Activated naive CD4-positive, alpha-beta T cell treated with anti-CD3 and anti-CD28 coated beads, Interleukin-2, amount 10 ng/mL, durations not matched to agents 7 days and 5 days (primary cell): ENCODE measurements around the gene LOXL3.

Experiments
- CTCF ChIA-PET: fragments of 350-600 bp; sonication (Branson Sonifier 250); formaldehyde crosslinking; loops from one replicate; lab custom pipeline; 2021; ENCODE audit warnings: antibody characterized with exemption; lab: Charles Lee
- DNase-seq: peaks from one replicate; pipeline ENCODE4 v3.0.0-alpha.2; 2020
- H3K27ac Mint-ChIP-seq: one replicate; pipeline ENCODE4 v1.8.0; 2021; ENCODE audit warnings: mild to moderate bottlenecking, moderate library complexity, mixed read lengths
- H3K27me3 Mint-ChIP-seq: one replicate; pipeline ENCODE4 v1.8.0; 2021; ENCODE audit warnings: mild to moderate bottlenecking, mixed read lengths
- H3K36me3 Mint-ChIP-seq: one replicate; pipeline ENCODE4 v1.8.0; 2021; ENCODE audit warnings: mixed read lengths
- H3K4me1 Mint-ChIP-seq: one replicate; pipeline ENCODE4 v1.8.0; 2021; ENCODE audit warnings: mixed read lengths
- H3K4me3 Mint-ChIP-seq: one replicate; pipeline ENCODE4 v1.8.0; 2021; ENCODE audit warnings: mild to moderate bottlenecking, moderate library complexity, mixed read lengths
- H3K9me3 Mint-ChIP-seq: one replicate; pipeline ENCODE4 v1.8.0; 2021; ENCODE audit warnings: mixed read lengths

Gene LOXL3

DNA sequence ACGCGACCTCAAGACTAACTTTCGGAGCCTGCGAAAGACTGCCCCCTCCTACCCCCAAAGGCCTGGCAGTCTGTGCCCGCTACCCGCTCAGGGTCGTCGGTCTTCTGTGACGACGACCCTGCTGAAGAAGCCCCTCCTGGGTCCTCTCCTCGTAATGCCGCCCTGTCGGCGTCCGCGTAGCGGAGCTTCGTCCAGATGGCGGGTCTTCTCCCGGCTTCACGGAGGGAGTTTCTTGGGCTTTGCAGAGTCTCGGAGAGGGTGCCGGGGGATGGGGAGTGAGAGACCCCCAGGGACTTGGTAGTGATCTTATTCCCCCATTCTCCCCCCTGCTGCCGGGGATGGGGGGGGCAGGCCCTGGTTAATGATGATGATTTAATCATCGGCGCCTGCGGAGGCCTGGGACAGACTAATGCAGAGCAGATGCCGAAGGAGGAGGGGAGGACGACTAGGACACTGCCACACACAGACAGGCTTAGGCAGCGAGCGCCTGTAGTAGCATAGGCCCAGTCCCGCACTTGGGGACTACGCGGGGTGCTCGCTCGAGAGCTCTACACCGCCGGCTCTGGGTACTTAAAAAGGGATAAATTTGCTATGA, 45.7 kb downstream of the LOXL3 start:
- Mint-ChIP-seq H3K27me3 (peaks cover 77% of the 10 kb centered on the region), H3K4me3 (peak overlapping the region; percentile 95), H3K9me3 (no peaks in the 10 kb centered on the region), H3K4me1 (peaks cover 63% of the 10 kb centered on the region), H3K36me3 (peaks cover 38% of the 10 kb centered on the region), H3K27ac (peak overlapping the region; percentile 99)
- DNase-seq = peak; percentile 41
- CTCF ChIA-PET = interaction anchor here (1.7 kb wide), 1 partner anchor 14 kb away, joined by 4 read pairs; no protein-coding TSS in a partner anchor

DNA sequence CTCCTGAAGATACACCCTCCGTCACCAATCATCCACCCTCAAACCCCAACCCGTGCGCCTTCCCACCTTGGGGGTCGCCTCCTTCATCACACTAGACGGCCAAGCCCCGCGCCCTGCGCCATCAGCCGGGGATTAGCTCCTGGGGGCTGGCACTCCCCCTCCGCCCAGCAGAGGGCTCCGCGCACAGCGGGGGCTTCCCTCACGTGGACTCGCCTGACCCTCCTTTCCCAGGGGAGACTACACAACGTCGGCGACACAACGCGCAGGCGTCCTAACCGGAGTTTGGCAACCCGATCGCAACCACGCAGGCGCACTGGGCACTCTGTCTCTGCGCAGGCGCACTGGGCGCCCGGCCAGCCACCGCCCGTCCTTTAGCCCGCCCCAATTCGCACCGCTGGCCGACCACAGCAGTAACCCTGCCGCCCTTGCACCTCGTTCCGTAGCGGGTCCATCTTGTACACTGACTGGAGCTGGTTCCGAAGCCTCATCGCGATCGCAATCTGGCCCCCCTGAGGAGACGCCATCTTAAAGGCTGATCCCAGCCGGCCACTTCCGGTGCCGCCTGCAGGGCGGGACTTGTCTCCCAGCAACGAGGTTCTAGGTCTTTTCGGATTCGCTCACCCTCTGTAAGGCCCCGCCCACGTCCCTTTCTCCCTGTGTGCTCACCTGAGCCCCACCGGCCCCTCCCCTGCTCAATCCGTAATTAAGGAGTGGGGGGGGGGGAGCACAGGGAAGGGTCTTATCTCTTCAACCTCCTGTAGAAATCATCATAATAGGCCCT, 46.4 kb downstream of the LOXL3 start, which contains the start of gene PCGF1:
TSS of gene PCGF1 (minus strand) at position 551 of the 781 bp plus-strand sequence. CDS start at position 524, 27 bp downstream.
- Mint-ChIP-seq H3K4me3 (peak within 1 kb of the TSS; percentile 95), H3K27ac (peak within 1 kb of the TSS; percentile 99), H3K27me3 (peaks cover 77% of the 10 kb centered on the region), H3K36me3 (peaks cover 38% of the 10 kb centered on the region), H3K9me3 (no peaks in the 10 kb centered on the region), H3K4me1 (peaks cover 65% of the 10 kb centered on the region)
- CTCF ChIA-PET = interaction anchor here (1.4 to 1.7 kb wide), 2 partner anchors 14 to 24 kb away, joined by 3 to 4 read pairs; partner anchors contain the start of genes CCDC142 and TTC31
- peak; percentile 99 for DNase-seq

DNA sequence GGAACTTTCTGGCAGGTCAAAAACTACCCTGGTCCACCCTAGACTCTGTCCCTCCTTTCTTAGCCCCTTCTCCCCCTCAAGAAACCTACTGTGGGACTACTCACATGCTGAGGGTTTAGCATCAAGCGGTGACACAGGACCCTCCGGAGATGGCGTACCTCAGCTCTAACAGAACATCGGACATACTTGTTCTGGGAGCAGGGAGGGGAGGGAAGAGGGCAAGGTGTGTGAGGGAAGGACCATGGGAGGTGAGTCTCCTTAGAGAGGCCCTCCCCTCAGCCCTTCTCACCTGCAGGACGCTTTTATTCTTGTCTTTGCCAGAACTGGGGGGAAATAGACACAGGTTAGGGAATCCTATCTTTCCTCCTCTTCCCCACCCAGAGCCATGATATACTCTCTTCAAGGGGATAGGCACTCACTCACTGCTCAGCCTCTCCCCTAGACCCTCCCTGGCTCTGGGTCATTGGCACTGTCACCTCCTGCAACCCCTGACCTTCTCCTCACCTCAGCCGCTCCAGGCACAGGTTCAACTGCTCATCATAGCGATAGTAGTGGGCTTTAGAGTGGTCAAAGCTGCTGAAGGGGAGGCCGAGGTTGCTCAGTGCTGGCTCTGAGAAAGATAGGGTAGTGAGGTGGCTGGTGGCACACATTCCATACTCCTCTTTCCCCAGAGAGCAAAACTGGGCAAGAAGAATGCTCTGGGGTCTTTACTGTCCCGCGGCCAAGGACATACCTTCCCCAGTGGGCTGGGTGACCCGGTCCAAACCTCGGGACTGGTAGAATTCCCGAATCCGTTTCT, 48.1 kb downstream of the LOXL3 start:
- Mint-ChIP-seq H3K27me3 (peaks cover 77% of the 10 kb centered on the region), H3K36me3 (peaks cover 42% of the 10 kb centered on the region), H3K9me3 (no peaks in the 10 kb centered on the region), H3K27ac (no peak overlapping the region), H3K4me3 (no peak overlapping the region), H3K4me1 (peaks cover 74% of the 10 kb centered on the region)
- CTCF ChIA-PET = interaction anchor here (1.7 to 2.5 kb wide), 2 partner anchors 23 to 79 kb away, joined by 4 to 11 read pairs; partner anchors contain the start of genes CCDC142 and TTC31
- no peak for DNase-seq

DNA sequence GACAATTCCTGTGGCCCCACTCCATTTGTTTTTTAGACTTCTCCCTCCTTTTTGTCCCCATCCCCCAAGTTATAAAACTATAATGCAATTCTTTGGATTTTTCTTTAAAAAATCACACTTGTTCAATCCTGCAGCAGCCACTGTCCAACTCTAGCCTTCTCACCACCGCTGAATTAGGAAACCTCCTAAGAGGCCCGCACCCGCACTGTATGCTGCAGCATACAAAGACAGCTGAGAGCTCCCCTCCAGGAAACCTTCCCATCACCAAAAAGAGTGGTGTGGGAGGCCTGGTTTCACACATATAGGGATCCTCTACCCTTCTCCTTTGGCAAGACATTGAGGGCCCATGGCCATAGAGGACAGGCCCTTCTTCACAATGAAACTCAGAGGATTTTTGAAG, 49.2 kb downstream of the LOXL3 start:
- peaks cover 68% of the 10 kb centered on the region for H3K4me1 Mint-ChIP-seq

DNA sequence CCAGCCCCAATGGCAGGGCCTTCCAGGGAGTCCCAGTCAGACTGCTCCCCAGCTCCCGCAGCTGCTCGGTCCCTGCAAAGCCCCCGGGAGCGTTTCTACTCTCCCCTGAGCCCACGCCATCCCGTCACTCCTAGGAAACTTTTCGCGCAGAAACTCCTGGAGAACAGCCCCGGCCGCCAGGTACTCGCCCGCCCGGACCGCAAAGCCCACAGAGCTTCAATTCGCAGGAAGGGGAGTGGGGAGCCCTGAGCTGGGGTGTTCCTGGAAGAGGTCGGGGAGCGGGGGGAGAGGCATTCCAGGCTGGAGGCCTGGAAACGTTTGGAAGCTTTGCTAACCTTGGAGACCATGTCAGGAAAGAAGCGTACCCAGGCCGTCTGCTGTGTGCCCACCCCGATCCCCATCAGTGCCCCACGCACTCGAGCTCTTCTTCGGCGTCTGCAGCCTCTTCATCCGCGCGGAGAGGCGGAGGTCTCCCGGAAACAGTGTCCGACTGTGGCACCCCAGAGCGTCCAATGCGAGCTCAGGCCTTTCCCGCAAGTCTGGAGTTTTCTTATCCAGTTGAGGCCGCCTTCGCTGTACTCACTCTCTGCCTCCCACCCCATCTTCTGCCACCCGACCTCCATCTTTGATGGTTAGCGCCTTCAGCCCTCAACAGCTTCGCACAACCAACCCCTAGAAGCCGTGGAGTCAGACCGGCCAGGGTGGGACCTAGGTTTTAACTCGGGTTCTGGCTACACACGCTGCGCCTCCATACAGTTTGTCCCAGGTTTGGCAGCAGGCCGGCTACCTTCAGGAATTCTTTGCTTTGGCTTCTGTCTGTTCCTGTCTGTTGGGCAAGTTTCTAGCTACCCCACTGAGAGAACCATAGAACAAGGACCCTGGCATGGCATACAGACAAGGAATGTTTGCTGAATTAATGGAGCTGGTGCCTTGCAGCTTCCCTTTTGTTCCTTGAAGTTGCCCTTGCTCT, 50.0 kb downstream of the LOXL3 start:
- Mint-ChIP-seq H3K4me1 (peaks cover 72% of the 10 kb centered on the region), H3K27ac (no peak overlapping the region), H3K9me3 (no peaks in the 10 kb centered on the region), H3K27me3 (peaks cover 80% of the 10 kb centered on the region), H3K36me3 (peaks cover 42% of the 10 kb centered on the region), H3K4me3 (peak overlapping the region; percentile 61)
- no peak for DNase-seq
- CTCF ChIA-PET = interaction anchor here (0.6 to 2.5 kb wide), 9 partner anchors 7 to 90 kb away, joined by 3 to 11 read pairs (median 4); partner anchors contain the start of genes CCDC142 and TTC31

More for the DNA sequence above, 49.2 kb downstream of the LOXL3 start:
- no peaks in the 10 kb centered on the region for H3K9me3 Mint-ChIP-seq
- H3K4me3 Mint-ChIP-seq = peak overlapping the region; percentile 5
- H3K27ac Mint-ChIP-seq = no peak overlapping the region
- no peak for DNase-seq
- H3K36me3 Mint-ChIP-seq = peaks cover 42% of the 10 kb centered on the region
- H3K27me3 Mint-ChIP-seq = peaks cover 77% of the 10 kb centered on the region
- CTCF ChIA-PET = interaction anchor here (0.6 to 2.5 kb wide), 5 partner anchors 8 to 80 kb away, joined by 3 to 11 read pairs (median 4); partner anchors contain the start of genes CCDC142 and TTC31

DNA sequence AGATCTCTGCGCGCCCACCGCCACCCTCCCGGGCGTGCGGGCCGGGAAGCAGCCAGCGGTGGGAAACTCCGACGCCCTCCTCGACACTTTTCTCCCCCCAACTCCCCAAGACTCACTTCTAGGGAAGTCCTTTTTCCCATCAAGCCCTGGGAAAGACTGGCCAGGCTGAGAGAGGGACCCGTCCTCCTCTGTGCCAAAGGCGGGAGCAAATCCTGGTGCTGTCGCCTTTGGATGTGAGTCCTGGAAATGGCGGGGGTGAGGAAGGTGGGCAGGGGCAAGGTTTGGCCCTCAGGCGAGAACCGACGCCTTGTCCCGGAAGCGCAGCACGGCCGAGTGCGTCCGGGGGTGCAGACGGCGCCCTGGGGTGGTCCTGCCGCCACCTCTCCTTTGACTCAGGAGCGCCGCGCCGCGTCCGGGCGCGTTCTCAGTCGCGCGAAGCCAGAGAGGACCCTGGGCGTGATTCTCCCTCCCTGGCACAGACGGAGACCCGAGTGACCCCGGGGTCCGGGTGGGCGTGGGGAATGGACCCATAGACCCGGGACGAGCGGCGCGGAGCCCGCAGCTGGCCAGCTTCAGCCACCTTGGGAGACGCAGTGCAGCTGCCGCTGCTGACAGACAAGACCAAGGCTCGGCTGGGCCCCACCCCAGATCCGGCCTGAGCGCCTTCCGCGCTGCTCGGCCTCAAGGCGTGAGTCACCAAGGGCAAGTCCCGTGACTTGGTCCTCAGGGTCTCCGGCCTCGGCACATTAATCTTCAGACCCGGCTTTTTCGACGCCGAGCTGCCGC, 50.8 kb downstream of the LOXL3 start:
- CTCF ChIA-PET = interaction anchor here (0.7 to 2.5 kb wide), 7 partner anchors 10 to 89 kb away, joined by 3 to 11 read pairs (median 4); partner anchors contain the start of genes CCDC142 and TTC31
- Mint-ChIP-seq H3K36me3 (peaks cover 38% of the 10 kb centered on the region), H3K9me3 (no peaks in the 10 kb centered on the region), H3K27me3 (peaks cover 80% of the 10 kb centered on the region), H3K4me1 (peaks cover 72% of the 10 kb centered on the region), H3K4me3 (peak overlapping the region; percentile 61), H3K27ac (no peak overlapping the region)
- DNase-seq = peak; percentile 57

DNA sequence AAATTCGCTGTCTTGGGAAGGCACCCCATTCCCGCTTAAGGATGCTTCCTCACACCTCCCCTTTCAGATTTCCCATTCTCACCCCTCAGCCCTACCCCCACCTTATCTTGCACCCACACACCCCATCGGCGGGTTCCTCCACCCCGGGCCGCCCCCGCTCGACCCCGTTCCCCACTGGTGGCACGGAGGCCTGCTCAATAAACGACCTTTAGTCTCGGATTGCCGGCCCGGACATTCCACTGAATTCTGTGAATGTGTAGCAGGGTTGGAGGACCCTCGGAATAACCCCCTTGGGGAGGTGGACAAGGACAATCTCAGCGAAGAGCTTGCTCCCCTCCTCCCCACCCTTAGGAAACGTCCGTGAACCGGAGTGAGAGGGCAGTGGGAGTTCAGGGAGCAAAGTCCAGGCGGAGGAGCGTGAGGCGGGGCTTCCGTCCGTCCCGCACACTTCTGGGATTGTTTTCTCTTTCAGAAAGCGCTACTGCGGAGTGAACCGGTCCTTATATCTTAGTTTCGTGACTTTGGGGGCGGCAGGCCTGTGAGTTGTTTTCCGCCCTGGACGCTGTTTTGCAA, 51.5 kb downstream of the LOXL3 start:
- Mint-ChIP-seq H3K36me3 (peaks cover 35% of the 10 kb centered on the region), H3K4me1 (peaks cover 71% of the 10 kb centered on the region), H3K27me3 (peaks cover 80% of the 10 kb centered on the region), H3K27ac (no peak overlapping the region), H3K4me3 (peak overlapping the region; percentile 61), H3K9me3 (no peaks in the 10 kb centered on the region)
- CTCF ChIA-PET = interaction anchor here (2.6 kb wide), 1 partner anchor 30 kb away, joined by 11 read pairs; no protein-coding TSS in a partner anchor
- no peak for DNase-seq

DNA sequence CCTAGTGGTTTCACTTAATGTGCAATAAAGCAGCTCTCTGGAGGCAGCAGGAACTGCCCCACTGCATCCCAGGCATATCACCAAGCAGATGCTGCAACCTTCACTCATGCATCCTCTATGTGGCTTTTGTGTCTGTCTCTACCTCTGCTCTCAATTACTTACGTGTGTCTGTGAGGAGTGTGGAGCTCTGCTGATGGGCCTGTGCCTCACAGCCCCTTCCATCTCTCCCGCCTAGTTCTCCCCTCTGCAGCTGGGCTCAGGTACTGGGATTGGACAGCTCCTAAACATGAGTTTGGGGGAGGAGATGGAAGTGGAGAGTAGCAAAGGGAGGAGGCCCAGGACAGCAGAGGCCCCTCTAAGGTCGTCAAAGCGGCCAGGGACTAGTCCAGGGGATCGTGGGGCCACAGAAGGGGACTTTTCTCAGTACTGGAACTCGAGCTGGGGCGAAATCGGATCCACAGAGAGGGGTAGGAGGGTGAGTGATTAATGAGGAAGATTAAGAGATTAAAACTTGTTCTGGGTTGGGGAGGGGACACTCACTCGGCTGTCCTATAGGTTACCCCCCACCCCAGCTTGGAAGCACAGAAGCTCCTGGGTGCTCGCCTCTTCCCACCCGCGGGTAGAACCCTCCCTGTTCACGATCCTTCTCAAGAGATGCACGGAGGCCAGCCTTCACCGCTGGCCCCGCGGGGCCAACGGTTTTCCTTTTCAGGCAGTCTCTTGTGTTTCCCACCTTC, 52.2 kb downstream of the LOXL3 start:
- DNase-seq = no peak
- peak overlapping the region; percentile 61 for H3K4me3 Mint-ChIP-seq
- H3K27ac Mint-ChIP-seq = no peak overlapping the region
- no peaks in the 10 kb centered on the region for H3K9me3 Mint-ChIP-seq
- H3K27me3 Mint-ChIP-seq = peaks cover 85% of the 10 kb centered on the region
- peaks cover 29% of the 10 kb centered on the region for H3K36me3 Mint-ChIP-seq
- CTCF ChIA-PET = interaction anchor here (1.4 to 2.6 kb wide), 5 partner anchors 8 to 90 kb away, joined by 3 to 11 read pairs (median 5); partner anchors contain the start of gene TLX2
- H3K4me1 Mint-ChIP-seq = peaks cover 64% of the 10 kb centered on the region

DNA sequence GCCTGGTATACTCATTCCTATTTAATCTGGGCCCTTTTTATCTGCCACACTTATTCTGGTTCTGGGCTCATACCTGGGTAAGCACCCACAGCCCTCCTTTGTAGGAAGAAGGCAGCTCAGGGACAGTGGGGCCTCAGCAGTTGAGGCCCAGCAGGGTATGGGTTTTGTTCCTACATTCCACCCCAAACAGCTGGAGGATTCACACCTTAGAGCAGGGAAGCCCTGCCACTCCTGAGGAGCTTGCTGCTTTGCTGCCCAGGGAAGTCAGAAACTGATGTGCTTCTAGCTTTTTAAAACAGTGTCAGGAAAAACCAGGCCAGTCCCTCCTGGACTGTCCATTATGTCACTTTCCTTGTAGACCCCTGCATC, 53.2 kb downstream of the LOXL3 start:
- H3K27ac Mint-ChIP-seq = no peak overlapping the region
- CTCF ChIA-PET = interaction anchor here (0.7 to 2.6 kb wide), 6 partner anchors 9 to 90 kb away, joined by 3 to 11 read pairs (median 4); partner anchors contain the start of genes CCDC142, TLX2 and TTC31
- peaks cover 58% of the 10 kb centered on the region for H3K4me1 Mint-ChIP-seq
- H3K27me3 Mint-ChIP-seq = peaks cover 90% of the 10 kb centered on the region
- no peak overlapping the region for H3K4me3 Mint-ChIP-seq
- no peaks in the 10 kb centered on the region for H3K9me3 Mint-ChIP-seq
- H3K36me3 Mint-ChIP-seq = peaks cover 24% of the 10 kb centered on the region
- no peak for DNase-seq

DNA sequence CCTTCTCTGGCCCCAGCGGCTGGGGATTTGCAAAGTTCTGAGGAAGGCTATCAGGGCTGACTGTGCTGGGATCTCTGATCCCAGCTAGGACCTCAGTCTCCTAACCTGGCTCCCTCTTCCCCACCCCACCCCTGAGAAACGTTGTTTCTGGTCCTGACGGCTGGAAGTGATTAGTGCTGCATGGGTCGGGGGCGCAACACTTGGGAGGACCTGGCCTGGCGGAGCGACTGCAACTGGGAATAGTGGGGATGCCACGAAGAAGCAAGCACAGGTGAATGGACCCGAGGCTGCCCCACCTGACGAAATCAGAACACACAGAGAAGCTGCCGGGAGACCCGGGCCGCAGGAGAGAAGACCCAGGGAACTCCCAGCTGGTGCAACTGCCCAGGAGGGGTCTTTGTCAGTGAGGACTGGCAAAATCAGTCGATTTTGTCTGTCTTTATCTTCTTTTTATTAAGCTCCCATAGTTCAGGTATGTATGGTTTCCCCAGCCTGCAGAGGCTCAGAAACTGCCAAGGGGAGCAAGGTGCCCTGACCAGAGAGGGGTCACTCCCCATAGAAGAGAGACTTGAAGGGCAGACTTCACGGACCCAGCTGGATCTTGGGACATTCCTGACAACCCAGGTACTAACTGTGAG, 53.7 kb downstream of the LOXL3 start:
- no peak overlapping the region for H3K27ac Mint-ChIP-seq
- peaks cover 90% of the 10 kb centered on the region for H3K27me3 Mint-ChIP-seq
- H3K36me3 Mint-ChIP-seq = peaks cover 19% of the 10 kb centered on the region
- no peak for DNase-seq
- H3K4me1 Mint-ChIP-seq = peaks cover 54% of the 10 kb centered on the region
- no peak overlapping the region for H3K4me3 Mint-ChIP-seq
- CTCF ChIA-PET = interaction anchor here (0.7 to 2.6 kb wide), 6 partner anchors 10 to 91 kb away, joined by 3 to 11 read pairs (median 4); partner anchors contain the start of genes CCDC142, TLX2 and TTC31
- H3K9me3 Mint-ChIP-seq = no peaks in the 10 kb centered on the region
